AG04450 (cell line): ENCODE data around the gene UBL7. TPM values are rescaled to one million over a fixed set of nuclear protein-coding genes. Genes with fewer than 3 reads are reported as not detected.

Experiments
- CTCF ChIA-PET: fragments of 300-600, 350-600 bp; formaldehyde crosslinking; extraction: SDS; loops from one replicate; lab custom pipeline; 2022; ENCODE audit warnings: antibody characterized with exemption, inconsistent platforms; lab: Charles Lee
- POLR2A ChIA-PET: fragments of 350-600 bp; formaldehyde crosslinking; extraction: SDS; loops from one replicate; lab custom pipeline; 2021; ENCODE audit warnings: antibody characterized with exemption, inconsistent platforms; lab: Yijun Ruan, JAX
- DNase-seq: peaks from one replicate; pipeline ENCODE4 v3.0.0-alpha.2; 2011; ENCODE audit warnings: low read depth, low spot score
- H3K27ac ChIP-seq: one replicate; pipeline ENCODE4 v1.5.1; 2012; ENCODE audit warnings: low read depth, low read length, control low read depth
- H3K27me3 ChIP-seq: one replicate; pipeline ENCODE4 v1.6.0; 2012; ENCODE audit warnings: low read length; ENCODE audit not compliant: control insufficient read depth, insufficient read depth
- H3K4me3 ChIP-seq: 2 replicates; pipeline ENCODE4 v1.5.1; 2011; ENCODE audit warnings: mild to moderate bottlenecking, low read depth, low read length, control low read depth
- H3K9me3 ChIP-seq: 2 replicates; pipeline ENCODE4 v1.5.1; 2012; ENCODE audit warnings: low read length; ENCODE audit not compliant: control insufficient read depth, insufficient read depth
- polyA plus RNA-seq: library from polyadenylated mRNA; depleted of rRNA; stranded (reverse); fragments of >200 nt; gene quantifications from 2 replicates; pipeline ENCODE4 v1.2.3, GENCODE V29; 2011
- TF ChIP-seq, protein P1 (sequence below): IDR thresholded peaks from 2 replicates; pipeline ENCODE4 v1.5.1; 2011; ENCODE audit warnings: low read depth, low read length, control low read depth, inconsistent platforms

UBL7 gene
- polyA plus RNA-seq, 1 experiment: 76.6 TPM

DNA sequence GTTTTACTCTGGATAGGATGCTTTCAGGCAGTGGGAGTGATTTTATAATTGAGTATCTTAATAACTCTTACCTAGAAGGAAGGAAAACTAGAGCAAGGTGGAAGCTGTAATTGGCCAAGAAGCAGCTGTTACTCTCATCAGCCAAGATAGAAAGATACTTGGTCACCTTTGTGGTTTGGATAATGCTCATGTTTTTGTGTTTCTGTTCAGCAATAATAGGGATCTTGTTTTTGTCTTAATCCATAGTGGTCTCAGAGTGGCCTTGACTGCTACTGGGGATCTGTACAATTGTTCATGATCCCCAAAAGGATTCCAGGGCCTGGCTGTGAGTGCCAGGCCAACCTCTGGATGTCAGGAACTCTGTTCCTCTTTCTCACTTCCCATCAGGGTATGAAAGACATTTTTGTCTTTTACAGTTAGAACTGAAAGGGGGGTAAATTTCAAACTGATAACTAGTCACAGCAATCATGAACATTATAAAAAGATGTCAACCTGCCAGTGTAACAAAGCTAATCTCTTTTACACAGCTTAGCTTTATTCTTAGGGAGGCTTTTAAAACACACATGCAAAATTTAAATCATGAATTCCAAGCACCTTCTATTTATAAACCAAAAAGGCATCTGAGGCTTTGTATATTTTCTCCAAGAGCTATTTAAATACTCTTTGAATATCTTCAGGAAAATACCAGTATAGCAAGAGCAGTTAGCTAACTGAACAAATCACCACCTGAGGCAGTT is 6.0 kb downstream of the UBL7 start:
- DNase-seq: no peak
- ChIA-PET CTCF (interaction anchor here (0.7 to 1.1 kb wide), 3 partner anchors 81 to 84 kb away, joined by 3 to 4 read pairs (median 3); no protein-coding TSS in a partner anchor), POLR2A (no interaction called here)
- Histone ChIP-seq H3K9me3 (no peaks in the 10 kb centered on the region), H3K27me3 (no peaks in the 10 kb centered on the region), H3K27ac (no peak overlapping the region), H3K4me3 (no peak overlapping the region)
- TF ChIP-seq, protein P1, sequence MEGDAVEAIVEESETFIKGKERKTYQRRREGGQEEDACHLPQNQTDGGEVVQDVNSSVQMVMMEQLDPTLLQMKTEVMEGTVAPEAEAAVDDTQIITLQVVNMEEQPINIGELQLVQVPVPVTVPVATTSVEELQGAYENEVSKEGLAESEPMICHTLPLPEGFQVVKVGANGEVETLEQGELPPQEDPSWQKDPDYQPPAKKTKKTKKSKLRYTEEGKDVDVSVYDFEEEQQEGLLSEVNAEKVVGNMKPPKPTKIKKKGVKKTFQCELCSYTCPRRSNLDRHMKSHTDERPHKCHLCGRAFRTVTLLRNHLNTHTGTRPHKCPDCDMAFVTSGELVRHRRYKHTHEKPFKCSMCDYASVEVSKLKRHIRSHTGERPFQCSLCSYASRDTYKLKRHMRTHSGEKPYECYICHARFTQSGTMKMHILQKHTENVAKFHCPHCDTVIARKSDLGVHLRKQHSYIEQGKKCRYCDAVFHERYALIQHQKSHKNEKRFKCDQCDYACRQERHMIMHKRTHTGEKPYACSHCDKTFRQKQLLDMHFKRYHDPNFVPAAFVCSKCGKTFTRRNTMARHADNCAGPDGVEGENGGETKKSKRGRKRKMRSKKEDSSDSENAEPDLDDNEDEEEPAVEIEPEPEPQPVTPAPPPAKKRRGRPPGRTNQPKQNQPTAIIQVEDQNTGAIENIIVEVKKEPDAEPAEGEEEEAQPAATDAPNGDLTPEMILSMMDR: no peak

DNA sequence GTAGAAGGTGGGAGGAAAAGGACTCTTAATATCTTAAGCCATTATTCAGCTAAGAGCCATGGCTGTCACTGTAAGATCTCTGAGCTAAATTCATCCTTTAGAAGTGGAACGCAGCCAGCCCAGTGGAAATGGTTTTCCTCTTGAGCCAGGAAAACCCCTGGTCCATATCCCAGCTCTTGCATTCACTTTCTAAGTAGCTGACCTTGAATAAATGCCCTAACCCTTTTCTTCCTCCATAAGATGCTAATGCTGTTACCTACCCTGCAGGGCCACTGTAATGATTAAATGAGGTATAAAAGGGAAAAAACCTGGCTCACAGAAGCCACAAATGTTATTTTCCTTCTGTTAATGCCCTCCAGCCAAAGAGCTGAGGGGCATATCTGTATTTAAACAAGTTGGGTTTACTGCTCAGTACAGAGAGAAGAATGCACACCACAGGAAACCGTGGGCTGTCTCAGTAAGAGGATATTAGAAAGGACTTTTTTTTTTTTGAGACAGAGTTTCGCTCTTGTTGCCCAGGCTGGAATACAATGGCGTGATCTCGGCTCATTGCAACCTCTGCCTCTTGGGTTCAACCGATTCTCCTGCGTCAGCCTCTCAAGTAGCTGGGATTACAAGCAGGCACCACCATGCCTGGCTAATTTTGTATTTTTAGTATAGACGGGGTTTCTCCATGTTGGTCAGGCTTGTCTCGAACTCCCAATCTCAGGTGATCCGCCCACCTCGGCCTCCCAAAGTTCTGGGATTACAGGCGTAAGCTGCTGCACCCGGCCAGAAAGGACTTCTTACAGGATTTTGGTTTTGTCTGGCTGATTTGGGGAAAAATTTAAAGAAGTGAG is 6.8 kb downstream of the UBL7 start:
- TF ChIP-seq, protein P1: no peak
- ChIA-PET POLR2A (interaction anchor here (0.6 kb wide), 1 partner anchor 47 kb away, joined by 3 read pairs; no protein-coding TSS in a partner anchor), CTCF (interaction anchor here (0.7 kb wide), 1 partner anchor 83 kb away, joined by 3 read pairs; no protein-coding TSS in a partner anchor)
- Histone ChIP-seq H3K9me3 (no peaks in the 10 kb centered on the region), H3K4me3 (no peak overlapping the region), H3K27ac (no peak overlapping the region), H3K27me3 (no peaks in the 10 kb centered on the region)
- DNase-seq: no peak

DNA sequence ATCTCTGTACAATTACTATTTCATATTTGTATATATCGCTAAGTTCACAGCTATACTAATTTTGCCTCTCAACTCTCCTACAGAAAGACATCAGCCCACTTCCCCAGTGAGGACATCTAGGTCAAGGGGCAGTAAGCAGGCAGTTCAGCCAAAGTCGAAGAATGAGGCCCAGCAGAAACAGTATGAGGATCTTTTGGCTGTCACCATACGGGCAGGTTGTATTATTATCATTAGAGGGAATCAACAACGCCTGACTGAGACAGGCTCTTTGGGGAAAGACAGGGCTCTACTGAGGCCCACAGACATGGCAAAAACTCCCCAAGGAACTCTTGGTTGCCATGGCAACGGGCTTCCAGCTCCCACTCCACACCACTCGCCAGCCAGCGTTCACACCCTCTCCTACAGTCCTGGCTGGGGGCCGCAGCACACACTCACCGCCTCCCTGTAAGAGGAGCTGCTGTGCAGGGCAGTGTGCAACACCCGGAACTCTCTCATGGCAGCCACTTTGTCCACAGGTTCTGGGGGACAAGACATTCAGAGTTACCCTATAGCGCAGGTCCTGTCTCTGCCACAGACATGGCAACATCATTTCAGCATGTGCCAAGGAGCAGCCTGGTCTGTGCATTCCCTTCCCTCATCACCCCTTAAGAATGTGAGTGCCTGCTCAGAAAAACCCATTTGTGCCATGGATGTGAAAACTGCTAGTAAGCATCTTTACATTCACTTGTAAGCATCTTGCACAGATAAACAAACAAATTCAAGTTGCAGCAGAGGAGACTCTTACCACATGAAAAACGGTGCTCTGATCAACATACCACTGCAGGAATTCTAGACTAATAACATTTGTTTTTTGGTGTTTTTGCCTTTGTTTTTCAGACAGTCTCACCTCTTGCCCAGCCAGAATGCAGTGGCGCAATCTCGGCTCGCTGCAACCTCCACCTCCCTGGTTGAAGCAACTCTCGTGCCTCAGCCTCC is 8.8 kb downstream of the UBL7 start:
- POLR2A ChIA-PET: no interaction called here
- H3K9me3 ChIP-seq: no peaks in the 10 kb centered on the region
- H3K4me3 ChIP-seq: no peak overlapping the region
- no peaks in the 10 kb centered on the region for H3K27me3 ChIP-seq
- CTCF ChIA-PET: interaction anchor here (0.9 to 1.1 kb wide), 2 partner anchors 71 to 78 kb away, joined by 3 to 4 read pairs; no protein-coding TSS in a partner anchor
- TF ChIP-seq, protein P1: no peak
- H3K27ac ChIP-seq: no peak overlapping the region
- no peak for DNase-seq

DNA sequence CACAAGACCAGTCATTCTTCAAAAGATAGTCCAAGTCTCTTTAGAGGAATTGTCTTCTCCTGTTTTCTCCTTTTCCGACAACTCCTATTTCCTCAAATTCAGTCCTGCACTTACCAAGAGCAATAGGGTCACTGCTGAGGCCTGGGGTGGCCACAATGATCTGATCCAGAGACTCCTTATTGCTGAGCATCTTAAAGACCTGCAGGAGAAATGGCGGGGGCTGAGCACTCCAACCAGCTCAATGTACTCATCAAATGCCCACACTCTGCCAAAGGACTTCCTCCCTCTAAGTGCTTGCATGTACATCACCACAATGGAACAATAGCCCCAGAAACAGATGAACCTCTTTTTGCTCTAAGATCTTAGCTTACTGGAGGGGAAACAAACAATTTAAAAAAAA is 9.6 kb downstream of the UBL7 start:
- ChIA-PET POLR2A (no interaction called here), CTCF (interaction anchor here (0.9 to 1.1 kb wide), 3 partner anchors 12 to 77 kb away, joined by 3 to 4 read pairs (median 3); no protein-coding TSS in a partner anchor)
- Histone ChIP-seq H3K27me3 (no peaks in the 10 kb centered on the region), H3K9me3 (no peaks in the 10 kb centered on the region), H3K4me3 (no peak overlapping the region), H3K27ac (no peak overlapping the region)
- TF ChIP-seq, protein P1: no peak
- DNase-seq: no peak
